ENCODE measurements around the gene MAP2. TPM values are rescaled to one million over a fixed set of nuclear protein-coding genes. Genes with fewer than 3 reads are reported as not detected.

The MAP2 gene
- total RNA-seq, 1 experiment from 2014 or later = 63.3 TPM

DNA sequence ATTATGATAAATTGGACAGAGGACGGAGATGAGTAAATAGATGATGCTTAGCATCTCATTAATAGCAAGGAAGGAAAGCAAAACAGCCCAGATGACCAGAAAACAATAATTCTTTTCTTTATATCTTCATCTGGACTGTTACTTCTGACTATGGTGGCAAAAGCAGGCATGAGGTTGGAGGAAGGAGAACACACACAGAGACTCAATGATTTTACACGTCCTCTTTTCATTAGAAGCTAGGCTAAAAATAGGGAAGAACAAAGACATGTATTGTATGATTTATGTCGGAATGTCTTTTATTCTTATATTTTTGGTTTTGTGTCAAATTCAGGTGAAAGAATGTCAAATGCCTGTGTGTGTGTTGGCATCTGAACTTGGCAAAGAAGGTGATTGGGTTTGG is 137.1 kb downstream of the MAP2 start:
- no peak for DNase-seq
- Histone ChIP-seq H3K36me3 (no peaks in the 10 kb centered on the region; the same call in 1 of the 2 replicates), H3K4me3 (no peak overlapping the region), H3K4me1 (0 out of 2 replicates have a peak, but pooled peaks cover 2% of the 10 kb centered on the region), H3K27me3 (no peaks in the 10 kb centered on the region), H3K9me3 (replicated peaks) (no peaks in the 10 kb centered on the region), H3K27ac (no peak overlapping the region)

DNA sequence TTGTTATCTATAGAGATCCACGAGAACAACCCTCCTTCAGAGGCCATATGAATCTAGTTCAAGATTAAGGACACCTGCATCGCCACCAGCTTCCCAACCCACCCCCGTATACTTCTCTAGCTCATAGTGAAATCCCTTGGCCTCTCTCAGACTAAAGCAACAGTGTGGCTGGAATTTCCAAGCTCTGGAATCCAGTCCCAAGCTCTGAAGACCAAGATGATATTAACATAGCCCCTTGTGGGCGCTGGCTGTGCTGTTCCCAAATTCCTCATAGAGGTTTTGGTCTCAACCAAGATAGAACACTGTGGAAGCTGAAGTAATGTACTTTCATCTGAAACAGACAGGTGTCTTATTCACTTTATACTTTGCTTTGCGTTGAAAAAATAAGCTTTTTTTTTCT is 139.6 kb downstream of the MAP2 start:
- Histone ChIP-seq H3K27me3 (no peaks in the 10 kb centered on the region), H3K4me3 (no peak overlapping the region), H3K36me3 (no peaks in the 10 kb centered on the region; the same call in 1 of the 2 replicates), H3K4me1 (0 out of 2 replicates have a peak, but pooled peaks cover 2% of the 10 kb centered on the region), H3K27ac (no peak overlapping the region), H3K9me3 (replicated peaks) (no peaks in the 10 kb centered on the region)
- no peak for DNase-seq

DNA sequence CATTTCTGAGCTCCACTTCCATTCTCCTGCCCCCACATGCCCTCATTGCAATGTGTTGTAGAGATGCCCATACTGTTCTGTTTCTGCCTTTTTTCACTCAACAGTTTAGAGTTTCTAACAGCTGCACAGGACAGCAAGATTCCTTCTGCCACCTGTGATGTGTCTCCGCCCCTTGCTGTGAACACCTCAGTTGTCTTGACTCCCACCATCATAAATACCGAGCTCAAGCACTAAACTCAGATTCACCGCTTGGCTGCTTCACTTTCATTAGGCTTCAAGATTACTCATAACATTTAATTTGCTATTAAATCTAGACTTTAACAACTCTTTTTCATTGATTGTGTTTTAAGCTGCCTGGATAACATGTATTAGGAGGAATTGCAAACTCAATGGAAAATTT is 141.0 kb downstream of the MAP2 start:
- Histone ChIP-seq H3K27me3 (no peaks in the 10 kb centered on the region), H3K9me3 (replicated peaks) (no peaks in the 10 kb centered on the region), H3K36me3 (no peaks in the 10 kb centered on the region; the same call in 1 of the 2 replicates), H3K27ac (no peak overlapping the region), H3K4me1 (peaks cover 2% of the 10 kb centered on the region; the same call in 1 of the 2 replicates), H3K4me3 (no peak overlapping the region)
- peak in 1 of 2 experiments; percentile 12 for DNase-seq

DNA sequence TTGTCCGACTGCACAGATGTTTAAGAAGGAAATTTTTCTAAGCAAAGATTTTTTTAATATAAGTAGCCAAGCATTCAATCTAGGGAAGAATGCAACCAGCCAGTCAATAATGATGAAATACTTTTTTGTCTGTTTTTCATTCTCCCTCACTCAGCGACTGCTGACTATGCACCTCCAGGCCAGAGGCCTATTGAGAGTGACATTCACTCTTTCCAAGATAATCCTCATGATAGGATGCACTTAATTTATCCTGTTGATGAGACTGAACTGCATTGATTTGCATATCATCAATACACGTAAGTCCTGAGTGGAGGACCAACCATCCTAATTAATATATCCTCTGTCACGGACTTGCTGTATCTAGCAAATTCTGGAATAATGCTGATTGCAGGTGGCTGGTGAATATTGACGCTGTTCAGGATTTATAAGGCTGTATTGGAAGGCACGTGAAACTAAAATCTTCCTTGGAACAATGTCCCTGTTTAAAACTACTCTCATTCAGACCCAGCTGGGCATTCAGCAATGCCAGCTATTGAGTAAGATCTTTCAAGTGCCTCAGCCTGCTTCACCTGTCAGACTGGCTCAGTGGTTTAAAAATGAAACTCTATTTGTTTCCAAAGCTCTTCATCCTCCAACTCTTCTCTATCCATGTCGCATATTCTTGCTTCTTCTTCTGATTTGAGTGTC is 142.2 kb downstream of the MAP2 start:
- Histone ChIP-seq H3K9me3 (replicated peaks) (no peaks in the 10 kb centered on the region), H3K4me1 (no peaks in the 10 kb centered on the region; the same call in 1 of the 2 replicates), H3K27ac (no peak overlapping the region), H3K4me3 (no peak overlapping the region), H3K36me3 (no peaks in the 10 kb centered on the region; the same call in 1 of the 2 replicates), H3K27me3 (no peaks in the 10 kb centered on the region)
- no peak for DNase-seq

- no peak for DNase-seq
- H3K36me3 ChIP-seq = no peaks in the 10 kb centered on the region
- no peaks in the 10 kb centered on the region; the same call in 1 of the 2 replicates for H3K4me1 ChIP-seq
- H3K9me3 ChIP-seq (replicated peaks) = no peaks in the 10 kb centered on the region
- no peak overlapping the region for H3K4me3 ChIP-seq
- H3K27me3 ChIP-seq = no peaks in the 10 kb centered on the region
- H3K27ac ChIP-seq = no peak overlapping the region
Observed at GRCh38 chr2:209570194-209570593, 146.3 kb downstream of the MAP2 start.

DNA sequence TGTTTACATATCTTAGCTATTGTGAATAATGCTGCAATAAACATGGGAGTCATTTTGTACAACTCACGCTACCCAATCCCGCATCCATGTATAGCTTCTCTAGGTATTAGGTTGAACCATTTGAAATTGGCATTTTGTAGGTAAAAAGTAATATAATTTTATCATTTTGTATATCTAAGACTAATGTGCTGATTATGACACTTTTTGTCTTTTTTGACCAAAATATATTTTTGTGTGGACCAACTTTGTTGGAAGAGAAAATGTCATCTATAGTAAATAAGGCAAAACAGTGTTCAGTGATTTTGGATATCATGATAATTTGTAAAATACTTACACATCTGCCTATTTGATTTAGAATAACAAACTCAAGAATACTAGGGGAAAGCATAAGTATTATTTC is 150.7 kb downstream of the MAP2 start:
- DNase-seq = no peak
- H3K4me3 ChIP-seq = no peak overlapping the region
- no peak overlapping the region for H3K27ac ChIP-seq
- H3K36me3 ChIP-seq = no peaks in the 10 kb centered on the region
- H3K9me3 ChIP-seq (replicated peaks) = no peaks in the 10 kb centered on the region
- no peaks in the 10 kb centered on the region for H3K27me3 ChIP-seq
- H3K4me1 ChIP-seq = peaks cover 9% of the 10 kb centered on the region

- H3K36me3 ChIP-seq = no peaks in the 10 kb centered on the region
- no peak overlapping the region for H3K4me3 ChIP-seq
- H3K27me3 ChIP-seq = no peaks in the 10 kb centered on the region
- no peaks in the 10 kb centered on the region for H3K9me3 ChIP-seq (replicated peaks)
- H3K27ac ChIP-seq = no peak overlapping the region
- peak; percentile 19 to 64 for DNase-seq
- peaks cover 25% of the 10 kb centered on the region for H3K4me1 ChIP-seq
Observed at GRCh38 chr2:209577376-209578357, 153.8 kb downstream of the MAP2 start.

DNA sequence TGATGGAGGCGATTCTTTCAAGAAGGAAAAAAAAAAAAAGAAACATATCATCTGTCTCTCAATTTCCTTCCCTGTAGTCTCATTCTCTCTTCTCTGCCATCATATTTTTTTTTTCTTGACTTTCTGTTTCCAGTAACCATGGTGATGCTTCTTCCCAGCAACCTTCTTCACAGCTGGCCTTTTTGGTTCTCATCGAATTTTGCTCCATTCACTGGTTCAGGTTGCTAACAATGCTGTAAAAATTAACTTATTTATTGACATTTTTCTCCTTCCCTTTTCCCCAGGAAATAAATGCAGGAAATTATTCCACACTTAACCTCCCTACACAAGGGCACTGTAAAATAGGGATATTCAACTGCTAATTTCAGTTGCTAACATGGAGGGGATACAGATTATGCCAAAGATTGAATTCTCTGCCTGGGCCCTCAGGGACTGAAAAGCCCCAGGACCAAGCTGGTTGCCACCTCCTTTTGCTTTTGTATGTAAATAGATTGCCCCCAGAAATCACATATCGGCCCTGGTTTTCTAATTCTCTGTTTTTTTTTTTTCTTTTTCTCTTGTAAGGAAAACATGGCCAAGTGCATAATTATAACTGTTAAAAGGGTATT is 154.7 kb downstream of the MAP2 start:
- Histone ChIP-seq H3K36me3 (no peaks in the 10 kb centered on the region), H3K4me1 (peaks cover 25% of the 10 kb centered on the region), H3K9me3 (replicated peaks) (no peaks in the 10 kb centered on the region), H3K27ac (peak overlapping the region; percentile 61; the same call in 1 of the 2 replicates), H3K4me3 (peak overlapping the region; percentile 58), H3K27me3 (no peaks in the 10 kb centered on the region)
- DNase-seq = peak in 1 of 2 experiments; percentile 27

DNA sequence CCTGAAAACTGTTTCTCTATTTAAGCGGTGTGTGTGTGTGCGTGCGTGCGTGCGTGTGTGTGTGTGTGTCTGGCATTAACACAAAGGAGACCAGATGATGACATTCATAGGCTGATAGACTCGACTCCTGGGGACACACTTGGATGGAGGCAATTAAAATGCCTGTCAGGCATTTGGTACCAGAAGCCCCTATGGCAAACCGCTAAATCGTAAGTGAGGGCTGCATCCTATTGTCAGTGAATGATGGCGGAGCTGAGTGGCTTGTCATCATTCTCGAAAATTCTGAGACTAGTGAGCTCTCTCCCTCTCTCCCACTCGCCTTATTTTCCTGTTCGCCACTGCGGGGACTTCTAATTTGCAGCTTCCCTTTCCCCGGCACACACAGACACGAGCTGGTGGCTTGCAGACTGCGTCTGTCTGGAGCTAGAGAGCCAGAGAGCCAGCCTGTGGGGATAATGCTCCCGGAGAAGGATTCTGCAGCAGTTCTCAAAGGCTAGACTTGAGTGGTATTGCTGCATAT is 155.4 kb downstream of the MAP2 start:
- Histone ChIP-seq H3K36me3 (peaks cover 4% of the 10 kb centered on the region; the same call in 1 of the 2 replicates), H3K27me3 (no peaks in the 10 kb centered on the region), H3K4me3 (peak overlapping the region; percentile 58), H3K4me1 (peaks cover 25% of the 10 kb centered on the region), H3K27ac (peak overlapping the region; percentile 61), H3K9me3 (replicated peaks) (no peaks in the 10 kb centered on the region)
- DNase-seq = peak; percentile 82 to 89

- no peak for DNase-seq
- Histone ChIP-seq H3K36me3 (peaks cover 4% of the 10 kb centered on the region; the same call in 1 of the 2 replicates), H3K27ac (no peak overlapping the region), H3K4me3 (no peak overlapping the region), H3K9me3 (replicated peaks) (no peaks in the 10 kb centered on the region), H3K4me1 (peaks cover 34% of the 10 kb centered on the region), H3K27me3 (no peaks in the 10 kb centered on the region)
Observed at GRCh38 chr2:209581040-209581439, 157.2 kb downstream of the MAP2 start.

- H3K4me3 ChIP-seq = no peak overlapping the region
- H3K36me3 ChIP-seq = peaks cover 4% of the 10 kb centered on the region; the same call in 1 of the 2 replicates
- H3K4me1 ChIP-seq = peaks cover 46% of the 10 kb centered on the region
- DNase-seq = peak in 1 of 2 experiments; percentile 12
- no peak overlapping the region for H3K27ac ChIP-seq
- H3K27me3 ChIP-seq = no peaks in the 10 kb centered on the region
- no peaks in the 10 kb centered on the region for H3K9me3 ChIP-seq (replicated peaks)
Observed at GRCh38 chr2:209582281-209582680, 158.4 kb downstream of the MAP2 start.

GRCh38 chr2:209584472-209584871 is 160.6 kb downstream of the MAP2 start:
- no peak overlapping the region for H3K4me3 ChIP-seq
- DNase-seq = no peak
- H3K36me3 ChIP-seq = peaks cover 4% of the 10 kb centered on the region; the same call in 1 of the 2 replicates
- H3K27me3 ChIP-seq = no peaks in the 10 kb centered on the region
- H3K4me1 ChIP-seq = peaks cover 40% of the 10 kb centered on the region
- no peak overlapping the region for H3K27ac ChIP-seq
- no peaks in the 10 kb centered on the region for H3K9me3 ChIP-seq (replicated peaks)

DNA sequence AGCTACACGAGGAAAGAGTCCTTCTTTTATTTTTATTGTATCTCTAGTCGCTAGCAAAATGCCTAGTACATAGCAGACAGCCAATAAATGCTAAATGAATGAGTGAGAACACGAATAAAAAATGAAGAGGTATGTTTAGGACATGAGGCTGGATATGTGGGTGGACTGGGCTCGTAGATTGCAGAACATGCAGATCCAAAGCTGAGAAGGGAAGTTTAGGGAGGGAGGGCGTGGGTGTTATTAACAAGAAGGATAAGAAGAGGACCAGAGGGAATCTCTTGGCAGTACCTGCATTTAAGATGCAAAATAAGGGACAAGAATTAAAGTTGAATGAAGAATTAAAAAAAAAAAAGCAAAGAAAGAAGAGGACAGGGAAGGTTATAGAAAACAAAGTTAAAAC is 161.1 kb downstream of the MAP2 start:
- DNase-seq = no peak
- peaks cover 40% of the 10 kb centered on the region for H3K4me1 ChIP-seq
- H3K36me3 ChIP-seq = peaks cover 4% of the 10 kb centered on the region; the same call in 1 of the 2 replicates
- no peak overlapping the region for H3K4me3 ChIP-seq
- no peaks in the 10 kb centered on the region for H3K27me3 ChIP-seq
- H3K9me3 ChIP-seq (replicated peaks) = no peaks in the 10 kb centered on the region
- H3K27ac ChIP-seq = no peak overlapping the region

DNA sequence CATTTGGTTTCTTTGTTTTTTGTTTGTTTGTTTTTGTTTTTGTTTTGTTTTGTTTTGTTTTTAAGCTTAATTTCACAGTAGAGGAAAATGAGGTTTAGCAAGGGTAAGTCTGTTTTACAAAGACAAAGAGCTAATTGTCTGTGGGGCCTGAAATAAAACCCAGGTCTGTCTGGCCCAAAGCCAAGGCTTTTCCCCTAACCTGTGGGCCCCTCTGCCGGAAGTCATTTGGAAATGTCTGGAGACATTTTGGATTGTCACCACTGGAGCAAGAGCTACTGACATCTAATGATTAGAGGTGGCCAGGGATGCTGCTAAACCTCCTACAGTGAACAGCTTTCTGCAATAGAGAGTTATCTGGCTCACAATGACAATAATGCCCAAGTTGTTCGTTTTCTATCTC is 167.2 kb downstream of the MAP2 start:
- Histone ChIP-seq H3K27me3 (no peaks in the 10 kb centered on the region), H3K36me3 (peaks cover 6% of the 10 kb centered on the region), H3K4me3 (no peak overlapping the region), H3K9me3 (replicated peaks) (no peaks in the 10 kb centered on the region; the same call in 1 of the 2 replicates), H3K27ac (peak overlapping the region; percentile 21), H3K4me1 (peaks cover 46% of the 10 kb centered on the region)
- DNase-seq = peak; percentile 56 to 82

Measured in SJCRH30 (cell line).